ENCODE results near the gene FBXO31. TPM values are rescaled to one million over a fixed set of nuclear protein-coding genes. Genes with fewer than 3 reads are reported as not detected.

Gene FBXO31
- polyA plus RNA-seq, 1 donor from 2014 or later, result 20.6 TPM

DNA sequence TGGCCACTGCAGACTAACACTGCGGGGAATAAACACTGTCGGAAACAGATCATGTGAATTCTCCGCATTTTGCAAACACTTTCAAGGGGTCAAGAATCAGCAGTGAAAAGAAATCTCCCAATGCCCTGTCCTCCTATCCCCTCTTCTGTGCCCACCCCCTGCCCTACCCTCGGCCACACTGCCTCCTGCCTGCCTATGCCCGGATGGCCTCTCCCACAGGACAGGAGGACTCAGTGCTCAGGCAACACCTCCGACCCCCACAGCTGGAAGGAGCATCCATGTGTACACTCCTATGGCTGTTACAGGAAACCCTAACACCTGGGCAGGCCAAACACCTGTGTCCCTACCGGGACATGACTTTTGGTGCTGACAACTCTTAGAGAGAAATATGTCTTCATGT is 24.5 kb downstream of the FBXO31 start:
- TF ChIP-seq MXI1 (conservative IDR thresholded peaks at IDR 0.05; ENCODE audit: poor library complexity, severe bottlenecking) (no peak), EP300 (conservative IDR thresholded peaks at IDR 0.05; ENCODE audit: poor library complexity, severe bottlenecking) (no peak), EZH2 (IDR thresholded peaks at IDR 0.05; ENCODE audit: borderline replicate concordance, insufficient read depth, low read length, poor library complexity, severe bottlenecking) (no peak), RAD21 (conservative IDR thresholded peaks at IDR 0.05) (no peak), SMC3 (conservative IDR thresholded peaks at IDR 0.05; ENCODE audit: poor library complexity) (no peak)
- TF ChIP-seq, protein P1, sequence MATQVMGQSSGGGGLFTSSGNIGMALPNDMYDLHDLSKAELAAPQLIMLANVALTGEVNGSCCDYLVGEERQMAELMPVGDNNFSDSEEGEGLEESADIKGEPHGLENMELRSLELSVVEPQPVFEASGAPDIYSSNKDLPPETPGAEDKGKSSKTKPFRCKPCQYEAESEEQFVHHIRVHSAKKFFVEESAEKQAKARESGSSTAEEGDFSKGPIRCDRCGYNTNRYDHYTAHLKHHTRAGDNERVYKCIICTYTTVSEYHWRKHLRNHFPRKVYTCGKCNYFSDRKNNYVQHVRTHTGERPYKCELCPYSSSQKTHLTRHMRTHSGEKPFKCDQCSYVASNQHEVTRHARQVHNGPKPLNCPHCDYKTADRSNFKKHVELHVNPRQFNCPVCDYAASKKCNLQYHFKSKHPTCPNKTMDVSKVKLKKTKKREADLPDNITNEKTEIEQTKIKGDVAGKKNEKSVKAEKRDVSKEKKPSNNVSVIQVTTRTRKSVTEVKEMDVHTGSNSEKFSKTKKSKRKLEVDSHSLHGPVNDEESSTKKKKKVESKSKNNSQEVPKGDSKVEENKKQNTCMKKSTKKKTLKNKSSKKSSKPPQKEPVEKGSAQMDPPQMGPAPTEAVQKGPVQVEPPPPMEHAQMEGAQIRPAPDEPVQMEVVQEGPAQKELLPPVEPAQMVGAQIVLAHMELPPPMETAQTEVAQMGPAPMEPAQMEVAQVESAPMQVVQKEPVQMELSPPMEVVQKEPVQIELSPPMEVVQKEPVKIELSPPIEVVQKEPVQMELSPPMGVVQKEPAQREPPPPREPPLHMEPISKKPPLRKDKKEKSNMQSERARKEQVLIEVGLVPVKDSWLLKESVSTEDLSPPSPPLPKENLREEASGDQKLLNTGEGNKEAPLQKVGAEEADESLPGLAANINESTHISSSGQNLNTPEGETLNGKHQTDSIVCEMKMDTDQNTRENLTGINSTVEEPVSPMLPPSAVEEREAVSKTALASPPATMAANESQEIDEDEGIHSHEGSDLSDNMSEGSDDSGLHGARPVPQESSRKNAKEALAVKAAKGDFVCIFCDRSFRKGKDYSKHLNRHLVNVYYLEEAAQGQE (IDR thresholded peaks at IDR 0.05; ENCODE audit: borderline replicate concordance), result no peak
- Histone ChIP-seq H3K27ac (ENCODE audit: low read length) (no peak overlapping the region), H3K4me3 (ENCODE audit: low read length) (no peak overlapping the region), H3K4me2 (ENCODE audit: low read length) (no peak overlapping the region), H3K36me3 (ENCODE audit: insufficient read depth, low read length) (peaks cover 10% of the 10 kb centered on the region), H3K9me2 (ENCODE audit: insufficient read depth, low read length) (no peaks in the 10 kb centered on the region), H3K79me2 (replicated peaks; ENCODE audit: insufficient read depth, low read length) (no peaks in the 10 kb centered on the region), H2AFZ (ENCODE audit: low read depth, low read length) (no peak overlapping the region), H3F3A (ENCODE audit: insufficient read depth, low read length, poor library complexity, severe bottlenecking) (no peaks in the 10 kb centered on the region), H3K9ac (ENCODE audit: low read length) (no peak overlapping the region), H4K20me1 (ENCODE audit: insufficient read depth) (no peaks in the 10 kb centered on the region), H3K9me3 (ENCODE audit: low read length) (no peaks in the 10 kb centered on the region), H3K27me3 (ENCODE audit: insufficient read depth, low read depth, low read length) (no peaks in the 10 kb centered on the region)

DNA sequence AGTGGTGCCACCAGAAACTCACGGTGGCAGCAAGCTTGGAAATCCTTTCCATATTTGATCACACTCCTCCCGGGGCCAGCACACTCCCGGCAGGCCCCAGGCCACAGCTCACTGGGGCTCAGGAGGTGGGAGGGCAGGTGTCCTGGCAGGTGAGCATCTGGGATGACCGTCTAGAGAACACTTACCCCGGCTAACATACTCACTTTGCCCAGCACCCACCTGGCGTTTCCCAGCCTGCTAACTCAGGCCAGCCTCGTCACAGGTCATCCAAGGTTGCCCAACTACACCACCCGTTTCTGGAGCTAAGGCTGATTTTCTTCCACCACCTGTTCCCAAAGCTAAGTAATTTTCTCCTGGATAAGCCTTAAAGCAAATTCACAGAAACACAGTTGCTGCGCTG is 24.9 kb downstream of the FBXO31 start:
- no peaks in the 10 kb centered on the region for H3K9me2 ChIP-seq (ENCODE audit: insufficient read depth, low read length)
- H2AFZ ChIP-seq (ENCODE audit: low read depth, low read length), result no peak overlapping the region
- H3K27me3 ChIP-seq (ENCODE audit: insufficient read depth, low read depth, low read length), result no peaks in the 10 kb centered on the region
- H3K4me2 ChIP-seq (ENCODE audit: low read length), result no peak overlapping the region
- peaks cover 10% of the 10 kb centered on the region for H3K36me3 ChIP-seq (ENCODE audit: insufficient read depth, low read length)
- no peaks in the 10 kb centered on the region for H4K20me1 ChIP-seq (ENCODE audit: insufficient read depth)
- no peaks in the 10 kb centered on the region for H3K9me3 ChIP-seq (ENCODE audit: low read length)
- TF ChIP-seq SMC3 (conservative IDR thresholded peaks at IDR 0.05; ENCODE audit: poor library complexity) (no peak), RAD21 (conservative IDR thresholded peaks at IDR 0.05) (no peak), EP300 (conservative IDR thresholded peaks at IDR 0.05; ENCODE audit: poor library complexity, severe bottlenecking) (no peak), EZH2 (IDR thresholded peaks at IDR 0.05; ENCODE audit: borderline replicate concordance, insufficient read depth, low read length, poor library complexity, severe bottlenecking) (no peak), TAF1 (IDR thresholded peaks at IDR 0.05; ENCODE audit: low read depth) (no peak), MXI1 (conservative IDR thresholded peaks at IDR 0.05; ENCODE audit: poor library complexity, severe bottlenecking) (no peak), POLR2AphosphoS5 (IDR thresholded peaks at IDR 0.05) (no peak)
- TF ChIP-seq, protein P2, sequence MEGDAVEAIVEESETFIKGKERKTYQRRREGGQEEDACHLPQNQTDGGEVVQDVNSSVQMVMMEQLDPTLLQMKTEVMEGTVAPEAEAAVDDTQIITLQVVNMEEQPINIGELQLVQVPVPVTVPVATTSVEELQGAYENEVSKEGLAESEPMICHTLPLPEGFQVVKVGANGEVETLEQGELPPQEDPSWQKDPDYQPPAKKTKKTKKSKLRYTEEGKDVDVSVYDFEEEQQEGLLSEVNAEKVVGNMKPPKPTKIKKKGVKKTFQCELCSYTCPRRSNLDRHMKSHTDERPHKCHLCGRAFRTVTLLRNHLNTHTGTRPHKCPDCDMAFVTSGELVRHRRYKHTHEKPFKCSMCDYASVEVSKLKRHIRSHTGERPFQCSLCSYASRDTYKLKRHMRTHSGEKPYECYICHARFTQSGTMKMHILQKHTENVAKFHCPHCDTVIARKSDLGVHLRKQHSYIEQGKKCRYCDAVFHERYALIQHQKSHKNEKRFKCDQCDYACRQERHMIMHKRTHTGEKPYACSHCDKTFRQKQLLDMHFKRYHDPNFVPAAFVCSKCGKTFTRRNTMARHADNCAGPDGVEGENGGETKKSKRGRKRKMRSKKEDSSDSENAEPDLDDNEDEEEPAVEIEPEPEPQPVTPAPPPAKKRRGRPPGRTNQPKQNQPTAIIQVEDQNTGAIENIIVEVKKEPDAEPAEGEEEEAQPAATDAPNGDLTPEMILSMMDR (IDR thresholded peaks at IDR 0.05; ENCODE audit: poor library complexity, severe bottlenecking), result no peak
- TF ChIP-seq, protein P1 (IDR thresholded peaks at IDR 0.05; ENCODE audit: borderline replicate concordance), result no peak
- H3K4me3 ChIP-seq (ENCODE audit: low read length), result no peak overlapping the region
- H3K27ac ChIP-seq (ENCODE audit: low read length), result no peak overlapping the region
- no peaks in the 10 kb centered on the region for H3K79me2 ChIP-seq (replicated peaks; ENCODE audit: insufficient read depth, low read length)
- H3K9ac ChIP-seq (ENCODE audit: low read length), result no peak overlapping the region
- no peaks in the 10 kb centered on the region for H3F3A ChIP-seq (ENCODE audit: insufficient read depth, low read length, poor library complexity, severe bottlenecking)
